ENCODE results near the gene EP400.

DNA sequence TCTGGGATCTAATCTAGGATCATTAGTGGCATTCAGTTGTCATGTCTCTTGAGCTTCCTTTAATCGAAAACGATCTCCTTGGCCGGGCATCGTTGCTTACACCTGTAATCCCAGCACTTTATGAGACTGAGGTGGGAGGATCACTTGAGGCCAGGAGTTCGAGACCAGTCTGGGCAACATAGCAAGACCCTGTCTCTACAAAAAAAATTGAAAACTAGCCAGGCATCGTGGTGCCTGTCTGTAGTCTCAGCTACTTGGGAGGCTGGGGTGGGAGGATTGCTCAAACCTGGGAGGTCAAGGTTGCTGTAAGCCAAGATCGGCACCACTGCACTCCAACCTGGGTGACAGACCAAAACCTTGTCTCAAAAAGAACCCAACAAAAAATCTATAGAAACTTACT lies 11.7 kb upstream of the EP400 start:
- TF ChIP-seq, protein P1, sequence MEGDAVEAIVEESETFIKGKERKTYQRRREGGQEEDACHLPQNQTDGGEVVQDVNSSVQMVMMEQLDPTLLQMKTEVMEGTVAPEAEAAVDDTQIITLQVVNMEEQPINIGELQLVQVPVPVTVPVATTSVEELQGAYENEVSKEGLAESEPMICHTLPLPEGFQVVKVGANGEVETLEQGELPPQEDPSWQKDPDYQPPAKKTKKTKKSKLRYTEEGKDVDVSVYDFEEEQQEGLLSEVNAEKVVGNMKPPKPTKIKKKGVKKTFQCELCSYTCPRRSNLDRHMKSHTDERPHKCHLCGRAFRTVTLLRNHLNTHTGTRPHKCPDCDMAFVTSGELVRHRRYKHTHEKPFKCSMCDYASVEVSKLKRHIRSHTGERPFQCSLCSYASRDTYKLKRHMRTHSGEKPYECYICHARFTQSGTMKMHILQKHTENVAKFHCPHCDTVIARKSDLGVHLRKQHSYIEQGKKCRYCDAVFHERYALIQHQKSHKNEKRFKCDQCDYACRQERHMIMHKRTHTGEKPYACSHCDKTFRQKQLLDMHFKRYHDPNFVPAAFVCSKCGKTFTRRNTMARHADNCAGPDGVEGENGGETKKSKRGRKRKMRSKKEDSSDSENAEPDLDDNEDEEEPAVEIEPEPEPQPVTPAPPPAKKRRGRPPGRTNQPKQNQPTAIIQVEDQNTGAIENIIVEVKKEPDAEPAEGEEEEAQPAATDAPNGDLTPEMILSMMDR (IDR thresholded peaks at IDR 0.05; ENCODE audit: insufficient read depth, low read length, poor library complexity, severe bottlenecking), result no peak
- no peak for TF ChIP-seq EZH2phosphoT487 (conservative IDR thresholded peaks at IDR 0.05; ENCODE audit: low read length)
